GM21529 (cell line): ENCODE data around the gene ADGRV1.
A peak's percentile ranks its signal among the peaks of the same experiment; 100 is the strongest.
"Not testable (repeated sequence)": the region's sequence is repeated elsewhere in the genome, so short reads cannot be mapped to it uniquely, and the experiment has no call there.

Source experiments
- ATAC-seq: cut with Tn5 transposase; IDR thresholded peaks from one replicate; pipeline ENCODE4 v1.9.1; 2021; ENCODE audit not compliant: unreplicated experiment

The ADGRV1 gene

GRCh38 chr5:90709323-90710155, 150.9 kb downstream of the ADGRV1 start:
- ATAC-seq: peak; percentile 79

DNA sequence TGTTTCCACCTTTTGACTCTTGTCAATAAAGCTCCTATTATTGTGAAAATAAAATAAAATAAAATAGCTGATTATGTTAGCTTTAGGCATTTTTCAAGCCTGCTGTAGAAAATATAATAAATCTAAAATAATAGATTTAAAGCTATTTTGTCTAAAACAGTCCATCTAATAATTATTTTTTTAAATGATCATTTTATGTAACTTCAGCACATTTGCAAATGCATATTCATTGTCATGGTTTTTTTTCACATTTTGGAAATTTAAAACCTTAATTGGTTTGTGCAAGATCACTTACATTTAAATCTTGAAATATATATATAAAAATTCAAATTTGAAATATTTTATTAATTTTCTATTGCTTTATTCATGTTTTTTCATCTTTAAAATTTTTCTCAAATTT, 159.8 kb downstream of the ADGRV1 start:
- ATAC-seq: no peak

- no peak for ATAC-seq
These were observed 181.0 kb downstream of the ADGRV1 start for GRCh38 chr5:90739567-90739966.

- ATAC-seq: no peak
These were observed 181.7 kb downstream of the ADGRV1 start for GRCh38 chr5:90740244-90740799.

DNA sequence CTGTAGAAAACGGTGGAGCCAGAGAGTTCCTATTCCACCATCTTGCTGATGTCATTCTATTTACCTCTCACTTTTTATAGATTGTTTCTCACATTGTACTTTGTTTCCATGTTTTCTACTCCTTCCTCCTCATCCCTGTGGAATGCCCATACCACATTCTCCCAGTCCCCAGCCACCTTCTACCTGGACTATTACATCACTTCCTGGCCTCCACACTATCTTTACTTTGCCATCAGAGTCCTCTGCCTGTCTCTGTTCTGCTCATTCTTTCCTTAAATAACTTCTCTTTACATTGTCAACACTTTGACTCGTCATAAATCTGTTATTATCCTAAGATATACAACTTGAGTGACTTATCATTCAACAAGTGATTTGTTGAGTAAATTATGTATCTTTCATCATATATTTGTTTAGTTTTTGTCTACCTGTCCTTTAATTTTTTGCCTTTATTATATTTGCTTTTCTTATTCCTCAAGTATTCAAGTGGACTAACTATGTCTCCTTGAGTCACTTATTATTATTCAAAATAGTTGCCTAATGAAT, 182.5 kb downstream of the ADGRV1 start:
- no peak for ATAC-seq

- no peak for ATAC-seq
These were observed 187.5 kb downstream of the ADGRV1 start for GRCh38 chr5:90746119-90746518.

DNA sequence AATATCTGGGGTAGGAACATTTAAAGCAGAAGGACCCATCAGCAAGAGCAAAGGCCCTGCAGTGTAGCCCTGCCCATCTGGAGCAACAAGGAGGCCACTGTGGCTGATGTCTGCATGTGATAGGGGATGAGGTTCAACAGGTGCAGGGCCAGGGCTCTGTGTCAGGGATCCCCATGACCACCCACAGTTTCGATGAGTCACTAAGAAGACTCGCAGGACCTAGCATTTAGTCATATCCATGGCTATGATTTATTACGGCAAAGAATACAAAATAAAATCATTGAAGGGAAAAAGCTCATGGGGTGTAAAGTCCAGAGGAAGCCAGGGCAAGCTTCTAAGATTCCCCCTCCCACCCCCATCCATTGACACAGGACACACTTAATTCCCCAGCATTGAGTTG, 188.6 kb downstream of the ADGRV1 start:
- no peak for ATAC-seq

DNA sequence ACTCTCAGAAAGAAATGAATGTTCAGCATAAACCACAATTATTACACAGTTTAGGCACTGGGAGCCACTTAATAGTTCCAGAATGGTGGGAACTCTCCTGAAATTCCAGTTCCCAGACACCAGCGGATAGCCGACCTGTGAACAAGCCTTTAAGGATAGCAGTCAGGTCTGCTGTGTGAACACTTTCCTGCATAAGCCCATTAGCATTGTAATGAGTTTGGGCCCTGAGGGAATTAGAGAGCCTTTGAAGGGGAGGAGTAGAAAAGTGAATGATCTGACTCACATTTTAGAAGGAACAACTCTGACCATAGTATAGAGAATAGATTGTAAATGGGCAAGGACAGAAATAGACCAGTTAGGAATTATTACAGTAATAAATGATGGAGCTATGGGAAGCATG, 189.1 kb downstream of the ADGRV1 start:
- no peak for ATAC-seq

DNA sequence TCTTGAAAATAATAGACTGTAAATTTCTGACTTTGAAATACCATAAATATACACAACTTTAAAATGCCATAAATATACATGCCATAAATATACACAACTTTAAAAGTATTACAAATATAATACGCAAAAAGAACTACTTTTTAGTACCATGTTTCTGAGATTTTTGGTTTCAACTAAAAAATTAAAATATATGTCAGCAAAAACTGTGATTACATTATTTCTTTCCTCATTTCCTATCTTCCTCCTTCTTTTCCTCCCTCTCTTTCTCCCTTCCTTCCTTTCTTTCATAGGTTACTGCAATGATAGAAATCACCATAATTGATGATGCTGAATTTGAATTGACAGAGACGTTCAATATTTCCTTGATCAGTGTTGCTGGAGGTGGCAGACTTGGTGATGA, 200.5 kb downstream of the ADGRV1 start:
- ATAC-seq: no peak

GRCh38 chr5:90767710-90768109, 209.1 kb downstream of the ADGRV1 start:
- ATAC-seq: no peak

DNA sequence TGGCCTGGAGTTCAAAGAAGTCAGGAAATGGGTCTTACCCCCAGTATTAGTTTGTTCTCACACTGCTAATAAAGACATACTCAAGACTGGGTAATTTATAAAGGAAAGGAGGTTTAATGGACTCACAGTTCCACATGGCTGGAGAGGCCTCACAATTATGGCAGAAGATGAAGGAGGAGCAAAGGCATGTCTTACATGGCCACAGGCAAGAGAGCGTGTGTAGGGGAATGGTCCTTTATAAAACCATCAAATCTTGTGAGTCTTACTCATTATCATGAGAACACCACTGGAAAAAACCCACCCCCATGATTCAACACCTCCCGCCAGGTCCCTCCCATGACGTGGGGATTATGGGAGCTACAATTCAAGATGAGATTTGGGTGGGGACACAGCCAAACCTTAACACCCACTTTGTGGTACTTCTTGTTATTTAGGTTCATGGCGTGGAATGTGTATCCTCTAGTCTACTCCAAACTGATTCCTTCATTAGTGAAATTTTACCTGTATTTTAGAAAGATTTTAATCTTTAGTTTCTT, 211.5 kb downstream of the ADGRV1 start:
- not testable (repeated sequence) for ATAC-seq

DNA sequence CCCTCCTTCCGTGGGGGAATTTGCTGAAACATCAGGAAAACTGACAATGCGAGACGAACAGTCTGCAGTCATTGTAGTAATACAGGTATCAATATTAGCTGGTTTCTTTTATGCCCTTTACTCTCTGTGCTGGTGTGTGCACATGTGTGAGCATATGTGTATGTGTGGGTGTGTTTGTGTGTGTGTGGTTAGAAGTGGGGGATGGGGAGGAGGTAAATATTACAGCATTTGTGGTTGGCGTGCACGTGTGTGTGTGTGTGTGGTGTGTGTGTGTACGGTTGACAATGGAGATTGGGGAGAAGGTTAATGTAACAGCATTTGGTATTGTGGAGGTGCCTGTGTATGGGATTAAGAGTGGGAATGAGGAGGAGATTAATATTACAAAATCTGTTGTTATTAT, 219.4 kb downstream of the ADGRV1 start:
- no peak for ATAC-seq

DNA sequence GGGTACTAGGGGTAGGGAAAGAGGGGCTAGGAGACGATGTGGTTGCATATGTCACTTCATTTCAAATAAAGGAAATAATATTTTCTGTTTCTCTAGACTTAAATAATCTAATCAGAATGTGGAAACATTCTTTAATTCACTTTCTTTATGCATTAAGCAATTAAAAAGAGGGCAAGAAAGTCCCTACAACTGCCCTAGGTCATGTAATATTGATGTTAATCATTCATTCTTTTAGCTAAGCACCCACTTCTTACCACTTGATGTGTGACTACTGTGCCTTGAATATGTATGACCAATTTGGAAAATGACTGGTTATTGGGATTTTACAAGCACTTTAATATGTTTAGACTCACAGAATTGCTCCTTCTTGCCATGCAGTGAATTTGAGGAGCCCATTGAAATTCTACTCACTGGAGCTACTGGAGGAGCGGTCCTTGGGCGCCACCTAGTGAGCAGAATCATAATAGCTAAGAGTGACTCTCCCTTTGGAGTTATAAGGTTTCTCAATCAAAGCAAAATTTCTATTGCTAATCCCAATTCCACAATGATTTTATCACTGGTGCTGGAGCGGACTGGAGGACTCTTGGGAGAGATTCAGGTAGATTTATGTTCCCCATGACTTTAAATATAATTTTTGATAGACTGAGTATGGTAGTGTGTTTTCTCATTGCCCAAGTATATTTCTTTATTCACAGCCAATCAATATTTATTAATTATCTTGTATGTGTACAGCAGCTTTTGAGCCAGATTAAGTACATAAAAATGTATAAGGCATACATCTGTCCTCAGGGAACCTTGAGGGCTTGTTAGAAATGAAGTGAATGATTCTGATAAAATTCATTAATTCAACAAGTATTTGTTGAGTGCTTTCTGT, 225.1 kb downstream of the ADGRV1 start:
- peak; percentile 97 for ATAC-seq

- ATAC-seq: no peak
These were observed 228.2 kb downstream of the ADGRV1 start for GRCh38 chr5:90786756-90787155.

DNA sequence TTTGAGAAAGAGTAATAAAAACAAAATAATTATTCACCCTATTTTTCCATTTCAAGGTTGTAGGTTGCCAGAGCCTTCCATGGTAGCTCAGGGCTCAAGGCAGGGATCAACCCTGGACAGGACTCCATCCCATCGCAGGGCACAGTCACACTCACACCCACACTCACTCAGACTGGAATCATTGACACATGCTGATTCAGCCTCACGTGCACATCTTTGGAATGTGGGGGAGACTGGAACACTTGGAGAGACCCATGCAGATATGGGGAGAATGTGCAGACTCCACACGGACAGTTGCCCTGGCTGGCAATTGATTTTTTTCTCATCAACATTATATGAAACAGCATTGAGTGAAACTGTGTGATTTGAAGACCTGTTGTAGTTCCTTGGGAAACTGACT, 234.1 kb downstream of the ADGRV1 start:
- no peak for ATAC-seq

DNA sequence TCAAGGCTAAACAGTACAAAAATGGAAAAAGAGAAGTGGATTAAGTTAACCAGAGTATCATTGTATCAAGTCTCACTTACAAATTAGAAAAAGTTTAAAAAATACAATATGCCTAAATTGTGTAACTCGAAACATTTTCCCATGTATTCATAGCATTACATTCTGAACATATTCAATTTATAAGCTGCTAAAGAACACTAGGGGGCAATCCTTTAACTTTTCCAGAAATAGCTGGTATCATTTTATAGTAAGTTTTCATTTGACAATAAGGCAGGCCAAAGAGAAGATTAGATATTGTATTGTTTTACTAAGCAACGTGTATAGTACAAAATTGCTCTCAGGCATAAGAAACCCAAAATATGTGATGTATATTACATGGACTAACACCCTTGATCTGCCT, 234.6 kb downstream of the ADGRV1 start:
- ATAC-seq: no peak

GRCh38 chr5:90796919-90797318, 238.3 kb downstream of the ADGRV1 start:
- ATAC-seq: not testable (repeated sequence)

- not testable (repeated sequence) for ATAC-seq
These were observed 241.5 kb downstream of the ADGRV1 start for GRCh38 chr5:90800082-90800481.

- not testable (repeated sequence) for ATAC-seq
These were observed 241.9 kb downstream of the ADGRV1 start for GRCh38 chr5:90800515-90800914.

GRCh38 chr5:90802474-90803317, 244.1 kb downstream of the ADGRV1 start:
- ATAC-seq: peak; percentile 85
